K562 (cell line): ENCODE data around the gene TULP4. TPM values are rescaled to one million over a fixed set of nuclear protein-coding genes. Genes with fewer than 3 reads are reported as not detected.

Experiments used
- ATAC-seq: fragments of 200-7000 bp; cut with Tn5 transposase; 3 replicates; pipeline ENCODE4 v1.9.1; 2020; ENCODE audit warnings: moderate library complexity
- BruUV-seq: library from RNA; stranded (reverse); fragments of 400-500 nt; replicated peaks from 2 replicates; lab custom pipeline; 2021; lab: Mats Ljungman, UMichigan
- CTCF ChIA-PET: fragments of 300-600 bp; formaldehyde crosslinking; extraction: SDS; loops from one replicate; lab custom pipeline; 2021; ENCODE audit warnings: low intra/inter-chr PET ratio; lab: Yijun Ruan, JAX
- POLR2A ChIA-PET: fragments of 300-600, 350-650 bp; sonication (Branson Sonifier 250); formaldehyde crosslinking; extraction: SDS; loops from one replicate; lab custom pipeline; 2021; ENCODE audit warnings: antibody characterized with exemption, inconsistent platforms; lab: Yijun Ruan, JAX
- DNase-seq, 4 experiments: peaks; one replicate each; pipeline versions ENCODE4 v3.0.0 to v3.0.0-alpha.2; 2011 to 2018; ENCODE audit warnings: low spot score in 3 of 4, mixed read lengths in 3 of 4; ENCODE audit errors: extremely low read depth in 1 of 4
- FAIRE-seq: peaks from 2 replicates; lab custom pipeline; 2011; peaks lifted over from hg19 to GRCh38; lab: Jason Lieb, UNC
- H2AFZ ChIP-seq: 2 replicates; pipeline ENCODE4 v1.6.0; 2011; ENCODE audit warnings: low read depth, low read length, control low read depth, inconsistent platforms
- H3K27ac ChIP-seq: fragments of 200-600 bp; 3 replicates; pipeline ENCODE4 v1.8.0; 2011; ENCODE audit warnings: low read depth, mild to moderate bottlenecking, control low read depth, inconsistent platforms, low read length, moderate library complexity, mixed read lengths; ENCODE audit errors: extremely low read depth
- H3K27me3 ChIP-seq, 2 experiments: fragments of 300-600 bp in 1 of 2; 2 replicates in 1 of 2; 3 replicates in 1 of 2; pipeline versions ENCODE4 v1.6.0 to v1.8.0; 2011; ENCODE audit warnings: inconsistent platforms in 2 of 2, low read length in 2 of 2, mild to moderate bottlenecking in 1 of 2, mixed read lengths in 1 of 2, moderate library complexity in 1 of 2; ENCODE audit not compliant: control insufficient read depth in 2 of 2, insufficient read depth in 2 of 2
- H3K36me3 ChIP-seq: fragments of 300-600 bp; 3 replicates; pipeline ENCODE4 v1.8.0; 2011; ENCODE audit warnings: mild to moderate bottlenecking, low read length, inconsistent platforms; ENCODE audit not compliant: control insufficient read depth, insufficient read depth
- H3K4me1 ChIP-seq, 2 experiments: fragments of 200-600 bp in 1 of 2; replicated peaks in 1 of 2; 2 replicates in 1 of 2; 3 replicates in 1 of 2; pipeline versions ENCODE4 v1.5.1 to v1.8.0; 2011; ENCODE audit warnings: inconsistent platforms in 2 of 2, low read length in 2 of 2, mild to moderate bottlenecking in 1 of 2, mixed read lengths in 1 of 2, moderate library complexity in 1 of 2; ENCODE audit not compliant: control insufficient read depth in 2 of 2, insufficient read depth in 2 of 2
- H3K4me2 ChIP-seq: 2 replicates; pipeline ENCODE4 v1.6.1; 2011; ENCODE audit warnings: low read length, control low read depth, inconsistent platforms, mixed read lengths; ENCODE audit not compliant: insufficient read depth
- H3K4me3 ChIP-seq: fragments of 200-600 bp; sonication (generic), shearing (Covaris generic); 2 replicates; pipeline ENCODE4 v1.5.1; 2016; ENCODE audit warnings: control low read depth, inconsistent platforms
- H3K79me2 ChIP-seq: fragments of 200-600 bp; 3 replicates; pipeline ENCODE4 v1.8.0; 2011; ENCODE audit warnings: low read length, inconsistent platforms; ENCODE audit not compliant: control insufficient read depth, insufficient read depth
- H3K9ac ChIP-seq, 2 experiments: 2 replicates each; pipeline versions ENCODE4 v1.6.0 to v1.6.1; 2011; ENCODE audit warnings: low read depth in 2 of 2, low read length in 2 of 2, control low read depth in 1 of 2, inconsistent platforms in 1 of 2, mild to moderate bottlenecking in 1 of 2, mixed read lengths in 1 of 2; ENCODE audit not compliant: insufficient read depth in 1 of 2
- H3K9me1 ChIP-seq: one replicate; pipeline ENCODE4 v1.6.0; 2011; ENCODE audit warnings: inconsistent platforms, mild to moderate bottlenecking, low read length, moderate library complexity; ENCODE audit not compliant: control insufficient read depth, insufficient read depth
- H3K9me3 ChIP-seq: replicated peaks from 2 replicates; pipeline ENCODE4 v1.5.1; 2011; ENCODE audit warnings: low read depth, low read length, inconsistent platforms; ENCODE audit not compliant: control insufficient read depth, insufficient read depth
- H4K20me1 ChIP-seq: replicated peaks from 2 replicates; pipeline ENCODE4 v1.6.1; 2011; ENCODE audit warnings: low read length, inconsistent platforms, mixed read lengths; ENCODE audit not compliant: control insufficient read depth, insufficient read depth
- BMI1 ChIP-seq: fragments of 150-350 bp; IDR thresholded peaks from 2 replicates; pipeline ENCODE4 v1.6.1; 2014; ENCODE audit warnings: low read length
- CBX2 ChIP-seq: fragments of 200-600 bp; sonication (generic); IDR thresholded peaks from one replicate; pipeline ENCODE4 v1.6.1; 2012; ENCODE audit warnings: mild to moderate bottlenecking, low read length, inconsistent platforms; ENCODE audit not compliant: insufficient read depth, poor library complexity, severe bottlenecking
- CC2D1A ChIP-seq: fragments of 450-650 bp; IDR thresholded peaks from 2 replicates; pipeline ENCODE4 v1.6.1; 2017; ENCODE audit warnings: mild to moderate bottlenecking
- CEBPB ChIP-seq: fragments of 450-650 bp; IDR thresholded peaks from 2 replicates; pipeline ENCODE4 v1.6.1; 2016; ENCODE audit warnings: missing genetic modification characterization, missing compliant biosample characterization
- CEBPG ChIP-seq, 3 experiments: fragments of 200-800 bp in 1 of 3; sonication (Bioruptor generic) in 1 of 3; sonication (generic) in 1 of 3; formaldehyde crosslinking in 1 of 3; IDR thresholded peaks in 2 of 3; conservative IDR thresholded peaks in 1 of 3; 2 replicates each; pipeline versions ENCODE4 v1.6.1 to v1.8.0; 2016 to 2022; ENCODE audit warnings: missing compliant biosample characterization in 2 of 3, missing genetic modification characterization in 2 of 3, mild to moderate bottlenecking in 1 of 3, missing genetic modification reagents in 1 of 3
- GATAD2A ChIP-seq: fragments of 450-650 bp; IDR thresholded peaks from 2 replicates; pipeline ENCODE4 v1.6.1; 2017
- NFATC3 ChIP-seq: fragments of 450-650 bp; IDR thresholded peaks from 2 replicates; pipeline ENCODE4 v1.6.1; 2017; ENCODE audit warnings: mild to moderate bottlenecking
- PBX2 ChIP-seq, 2 experiments: IDR thresholded peaks in 1 of 2; conservative IDR thresholded peaks in 1 of 2; 2 replicates each; pipeline ENCODE4 v1.6.1; 2016; ENCODE audit warnings: low read depth in 2 of 2, mild to moderate bottlenecking in 1 of 2, missing compliant biosample characterization in 1 of 2, missing genetic modification characterization in 1 of 2, moderate library complexity in 1 of 2
- PPARD ChIP-seq: fragments of 250-450 bp; sonication (Bioruptor Pico); IDR thresholded peaks from 2 replicates; pipeline ENCODE4 v1.8.0; 2022; ENCODE audit warnings: inconsistent platforms, mild to moderate bottlenecking, moderate library complexity
- SAFB ChIP-seq: fragments of 200-400 bp; formaldehyde crosslinking; IDR thresholded peaks from 2 replicates; pipeline ENCODE4 v1.6.1; 2017; ENCODE audit warnings: low read depth, low read length, borderline replicate concordance
- SETDB1 ChIP-seq: IDR thresholded peaks from one replicate; pipeline ENCODE4 v1.6.1; 2012; ENCODE audit warnings: low read length, control low read depth, inconsistent platforms
- ZFP1 ChIP-seq: fragments of 450-650 bp; formaldehyde crosslinking; IDR thresholded peaks from 2 replicates; pipeline ENCODE4 v1.4.0; 2020; ENCODE audit warnings: mild to moderate bottlenecking, mixed read lengths
- ZNF174 ChIP-seq: fragments of 250-450 bp; sonication (Bioruptor Pico); IDR thresholded peaks from 2 replicates; pipeline ENCODE4 v1.4.0; 2020; ENCODE audit warnings: mild to moderate bottlenecking
- ZNF395 ChIP-seq: fragments of 200-800 bp; sonication (Bioruptor generic); IDR thresholded peaks from 2 replicates; pipeline ENCODE4 v1.6.1; 2017; ENCODE audit warnings: missing genetic modification characterization, missing compliant biosample characterization
- ZNF696 ChIP-seq: fragments of 250-450 bp; sonication (Bioruptor Pico); conservative IDR thresholded peaks from 2 replicates; pipeline ENCODE4 v1.4.0; 2020; ENCODE audit warnings: mild to moderate bottlenecking, moderate library complexity
- WGBS: fragments of 100-300 bp; shearing (Covaris generic); methylation state at CpG from one replicate; pipeline ENCODE4 v1.1.6; 2016; ENCODE audit warnings: low coverage, mixed read lengths; ENCODE audit not compliant: insufficient coverage; ENCODE audit errors: missing lambda C conversion rate; 5-methylcytosine and 5-hydroxymethylcytosine counted together
- in situ Hi-C: fragments of 300-500 bp; cut with MboI; formaldehyde crosslinking; loops from 4 replicates; pipeline ENCODE4 v1.15.0; 2018; ENCODE audit warnings: inconsistent platforms, mixed read lengths
- intact Hi-C: fragments of 100-400 bp; cut with micrococcal nuclease; formaldehyde crosslinking; loops from 2 replicates; pipeline ENCODE4 v1.14.2; 2022
- polyA plus RNA-seq, 8 experiments: library from polyadenylated mRNA; depleted of rRNA in 4 of 8; stranded (reverse) in 5 of 8; unstranded in 3 of 8; fragments of >200 nt; fragmentation: Nextera tagmentation in 2 of 8; fragmentation: Illumina TruSeq in 1 of 8; extraction: Ambion mirVana in 2 of 8; extraction: Trizol in 1 of 8; gene quantifications; 2 replicates each; pipeline versions ENCODE4 v1.2.1 to v1.2.3, GENCODE V29; 2011 to 2014; ENCODE audit warnings: inconsistent platforms in 1 of 8, missing spikeins in 1 of 8
- total RNA-seq, 7 experiments: library from RNA; depleted of rRNA in 6 of 7; stranded (reverse); fragments of >200 nt in 6 of 7; fragmentation: Illumina TruSeq in 2 of 7; extraction: Trizol in 2 of 7; gene quantifications; 2 replicates each; pipeline versions ENCODE4 v1.2.1 to v1.2.3, GENCODE V29; 2011 to 2021; ENCODE audit warnings: low replicate concordance in 1 of 7

TULP4 gene
- total and polyA plus RNA-seq, 9 of the 15 experiments (the other 6 are each of a cell fraction or from before 2014, with no cell fraction given) = 1.2 to 50.4 (median 11.0) TPM

GRCh38 chr6:158507174-158507573, 194.9 kb downstream of the TULP4 start (continued):
- TF ChIP-seq ZNF696 (CRISPR knock-in tag) = no peak
- no peak for TF ChIP-seq GATAD2A
- TF ChIP-seq CBX2 = no peak
- no peak for TF ChIP-seq NFATC3

- FAIRE-seq (no peak), ATAC-seq (no peak), DNase-seq (no peak)
- Histone ChIP-seq H2AFZ (no peak overlapping the region), H3K4me3 (no peak overlapping the region), H3K27me3 (peaks cover 0 to under 1% of the 10 kb centered on the region in 2 experiments; a peak in 1 of 5 replicates), H3K9ac (no peak overlapping the region), H4K20me1 (no peaks in the 10 kb centered on the region), H3K4me2 (no peak overlapping the region), H3K4me1 (peaks cover 0 to 4% of the 10 kb centered on the region in 2 experiments; a peak in 2 of 5 replicates), H3K36me3 (peaks cover 9% of the 10 kb centered on the region; the same call in 1 of the 3 replicates), H3K9me3 (no peaks in the 10 kb centered on the region), H3K27ac (no peak overlapping the region), H3K79me2 (no peaks in the 10 kb centered on the region), H3K9me1 (no peaks in the 10 kb centered on the region)
- POLR2A ChIA-PET = no interaction called here
- TF ChIP-seq CC2D1A = no peak
- no peak for TF ChIP-seq ZNF395 (CRISPR knock-in tag)
- TF ChIP-seq ZFP1 = no peak
- no peak for TF ChIP-seq BMI1
- TF ChIP-seq CEBPG (CRISPR knock-in tag; IDR thresholded peaks at IDR 0.05) = no peak
- TF ChIP-seq CEBPG (tag; conservative IDR thresholded peaks at IDR 0.05 in 1 of 2, IDR thresholded peaks at IDR 0.05 in 1 of 2) = peak in 1 of 2 experiments; percentile 57; a peak in 2 of 4 replicates
- no peak for TF ChIP-seq PBX2 (CRISPR knock-in tag; IDR thresholded peaks at IDR 0.05; ENCODE audit: low read depth)
- TF ChIP-seq PBX2 (tag; conservative IDR thresholded peaks at IDR 0.05; ENCODE audit: low read depth) = no peak
- no peak for TF ChIP-seq PPARD (CRISPR knock-in tag)
- no peak for TF ChIP-seq ZNF174 (CRISPR knock-in tag)
- no peak for TF ChIP-seq SETDB1
- no peak for TF ChIP-seq SAFB
- peak; percentile 63 for TF ChIP-seq CEBPB
- BruUV-seq = no TSS peak
- 41% methylated on average over 5 of the region's 5 CpGs for WGBS
- in situ Hi-C loops (no loop called here), intact Hi-C loops (no loop called here)
- CTCF ChIA-PET = no interaction called here
These were observed 196.2 kb downstream of the TULP4 start for GRCh38 chr6:158508450-158508849.
